Measurements from ENCODE around the gene ATP8A2.

Gene ATP8A2

GRCh38 chr13:25384758-25385410, 13.1 kb downstream of the ATP8A2 start:
- DNase-seq = no peak

GRCh38 chr13:25391932-25392331, 20.2 kb downstream of the ATP8A2 start:
- DNase-seq = no peak

- no peak for DNase-seq
Observed at GRCh38 chr13:25394402-25395060, 22.8 kb downstream of the ATP8A2 start.

- DNase-seq = no peak
Observed at GRCh38 chr13:25397763-25398162, 26.0 kb downstream of the ATP8A2 start.

- DNase-seq = no peak
Observed at GRCh38 chr13:25400925-25401324, 29.2 kb downstream of the ATP8A2 start.

GRCh38 chr13:25401958-25402357, 30.2 kb downstream of the ATP8A2 start:
- no peak for DNase-seq

- no peak for DNase-seq
Observed at GRCh38 chr13:25406377-25406776, 34.6 kb downstream of the ATP8A2 start.

- no peak for DNase-seq
Observed at GRCh38 chr13:25409938-25410337, 38.2 kb downstream of the ATP8A2 start.

GRCh38 chr13:25415241-25415640, 43.5 kb downstream of the ATP8A2 start:
- DNase-seq = no peak

- DNase-seq = no peak
Observed at GRCh38 chr13:25417535-25417934, 45.8 kb downstream of the ATP8A2 start.

- no peak for DNase-seq
Observed at GRCh38 chr13:25420161-25420560, 48.4 kb downstream of the ATP8A2 start.

GRCh38 chr13:25421612-25422011, 49.8 kb downstream of the ATP8A2 start:
- no peak for DNase-seq

GRCh38 chr13:25422153-25422552, 50.4 kb downstream of the ATP8A2 start:
- no peak for DNase-seq

GRCh38 chr13:25423831-25424230, 52.1 kb downstream of the ATP8A2 start:
- no peak for DNase-seq

- no peak for DNase-seq
Observed at GRCh38 chr13:25429466-25429865, 57.7 kb downstream of the ATP8A2 start.

- no peak for DNase-seq
Observed at GRCh38 chr13:25432691-25433090, 60.9 kb downstream of the ATP8A2 start.

GRCh38 chr13:25440061-25440460, 68.3 kb downstream of the ATP8A2 start:
- DNase-seq = no peak

- no peak for DNase-seq
Observed at GRCh38 chr13:25446261-25446660, 74.5 kb downstream of the ATP8A2 start.

GRCh38 chr13:25447396-25447795, 75.6 kb downstream of the ATP8A2 start:
- no peak for DNase-seq

- no peak for DNase-seq
Observed at GRCh38 chr13:25453850-25454365, 82.1 kb downstream of the ATP8A2 start.

- DNase-seq = no peak
Observed at GRCh38 chr13:25455146-25455545, 83.4 kb downstream of the ATP8A2 start.

GRCh38 chr13:25457566-25457965, 85.8 kb downstream of the ATP8A2 start:
- no peak for DNase-seq

- DNase-seq = no peak
Observed at GRCh38 chr13:25462301-25463125, 90.7 kb downstream of the ATP8A2 start.

- DNase-seq = no peak
Observed at GRCh38 chr13:25463496-25463895, 91.7 kb downstream of the ATP8A2 start.
